Activated CD4-positive, alpha-beta T cell treated with anti-CD3 and anti-CD28 coated beads, Interleukin-2, amount 50 U/mL, for 4 hours (primary cell): ENCODE measurements around the gene SAPCD2.
"Not testable (repeated sequence)": the region's sequence is repeated elsewhere in the genome, so short reads cannot be mapped to it uniquely, and the experiment has no call there.

Experiments used
- DNase-seq, 2 experiments: peaks; one replicate each; pipeline ENCODE4 v3.0.0-alpha.2; 2020

Gene SAPCD2, protein sequence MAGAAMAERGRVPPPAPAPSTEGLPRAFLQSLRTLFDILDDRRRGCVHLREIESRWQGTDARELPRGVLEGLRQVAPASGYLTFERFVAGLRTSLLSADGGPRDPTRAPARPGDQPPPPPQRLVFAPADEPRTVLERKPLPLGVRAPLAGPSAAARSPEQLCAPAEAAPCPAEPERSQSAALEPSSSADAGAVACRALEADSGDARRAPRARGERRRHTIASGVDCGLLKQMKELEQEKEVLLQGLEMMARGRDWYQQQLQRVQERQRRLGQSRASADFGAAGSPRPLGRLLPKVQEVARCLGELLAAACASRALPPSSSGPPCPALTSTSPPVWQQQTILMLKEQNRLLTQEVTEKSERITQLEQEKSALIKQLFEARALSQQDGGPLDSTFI

DNA sequence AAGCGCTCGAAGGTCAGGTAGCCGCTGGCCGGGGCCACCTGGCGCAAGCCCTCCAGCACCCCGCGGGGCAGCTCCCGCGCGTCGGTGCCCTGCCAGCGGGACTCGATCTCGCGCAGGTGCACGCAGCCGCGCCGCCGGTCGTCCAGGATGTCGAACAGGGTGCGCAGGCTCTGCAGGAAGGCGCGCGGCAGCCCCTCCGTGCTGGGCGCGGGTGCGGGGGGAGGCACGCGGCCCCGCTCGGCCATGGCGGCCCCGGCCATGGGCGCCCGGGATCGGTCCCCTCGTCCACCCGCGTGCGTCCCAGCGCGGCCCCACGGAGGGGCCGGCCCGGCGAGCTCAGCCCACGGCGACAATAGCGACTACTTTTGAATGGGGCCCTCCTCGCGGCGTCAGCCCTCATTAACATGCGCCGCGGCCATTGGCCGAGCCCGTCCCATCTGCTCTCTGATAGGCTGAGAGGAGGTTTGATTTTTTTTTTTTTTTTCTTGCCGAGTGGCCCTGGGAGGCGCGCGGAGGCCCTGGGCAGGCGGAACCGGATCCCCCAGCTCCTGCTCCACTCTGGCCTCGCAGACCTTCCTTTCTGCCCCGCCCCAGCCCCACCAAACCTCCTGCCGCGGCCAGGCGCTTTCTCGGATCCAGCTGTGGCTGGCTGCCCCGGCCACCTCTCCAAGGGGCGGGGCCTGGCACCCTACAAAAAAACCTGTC lies at the start of gene SAPCD2:
Gene SAPCD2 (minus strand): TSS at position 357 of the 705 bp plus-strand sequence. CDS start 97 bp downstream, at position 260.
- peak; percentile 74 to 76 for DNase-seq

DNA sequence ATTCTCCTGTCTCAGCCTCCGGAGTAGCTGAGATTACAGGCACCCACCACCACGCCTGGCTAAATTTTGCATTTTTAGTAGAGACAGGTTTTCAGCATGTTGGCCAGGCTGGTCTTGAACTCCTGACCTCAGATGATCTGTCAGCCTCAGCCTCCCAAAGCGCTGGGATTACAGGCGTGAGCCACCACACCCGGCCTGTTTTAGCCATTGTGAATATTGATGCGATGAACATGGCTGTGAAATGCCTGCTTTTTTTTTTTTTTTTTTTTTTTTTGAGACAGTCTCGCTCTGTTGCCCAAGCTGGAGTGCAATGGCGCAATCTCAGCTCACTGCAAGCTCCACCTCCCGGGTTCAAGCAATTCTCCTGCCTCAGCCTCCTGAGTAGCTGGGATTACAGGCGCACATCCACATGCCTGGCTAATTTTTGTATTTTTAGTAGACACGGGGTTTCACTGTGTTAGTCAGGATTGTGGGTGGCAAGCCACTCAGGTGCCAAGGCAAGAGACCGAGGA lies 47.8 kb upstream of the SAPCD2 start:
- not testable (repeated sequence) for DNase-seq

DNA sequence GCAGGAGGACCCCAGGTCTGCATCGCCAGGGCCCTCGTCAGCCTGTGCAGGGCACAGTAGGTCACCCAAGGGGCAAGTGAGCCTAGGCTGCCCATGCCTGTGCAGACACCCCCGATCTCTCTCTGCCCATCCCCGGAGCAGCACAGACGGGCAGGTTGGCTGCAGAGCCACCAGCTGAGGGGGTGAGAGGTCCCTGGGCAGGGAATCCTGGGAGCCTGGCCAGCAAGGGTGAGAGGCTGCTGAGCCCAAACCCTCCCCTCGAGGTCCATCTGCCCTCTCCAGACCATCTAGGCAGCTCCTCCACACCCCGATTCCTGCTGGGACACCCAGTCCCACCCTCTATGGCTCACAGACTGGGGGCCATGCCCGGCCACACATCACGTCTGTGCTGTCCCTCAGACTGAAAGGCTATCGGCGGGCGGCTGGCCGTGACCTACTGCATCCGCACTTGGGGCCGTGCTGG lies 46.9 kb upstream of the SAPCD2 start:
- DNase-seq = no peak

DNA sequence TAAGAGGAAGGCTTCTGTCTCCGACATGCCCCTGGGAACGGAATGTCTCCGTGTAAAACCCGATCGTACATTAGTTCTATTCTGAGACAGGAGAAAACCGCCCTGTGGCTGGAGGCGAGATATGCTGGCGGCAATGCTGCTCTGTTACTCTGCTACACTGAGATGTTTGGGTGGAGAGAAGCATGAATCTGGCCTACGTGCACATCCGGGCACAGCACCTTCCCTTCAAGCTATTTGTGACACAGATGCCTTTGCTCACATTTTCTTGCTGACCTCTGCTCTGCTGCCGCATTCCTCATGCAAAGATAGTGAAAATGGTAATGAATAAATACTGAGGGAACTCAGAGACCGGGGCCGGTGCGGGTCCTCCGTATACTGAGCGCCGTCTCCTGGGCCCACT lies 46.4 kb upstream of the SAPCD2 start:
- DNase-seq = no peak

DNA sequence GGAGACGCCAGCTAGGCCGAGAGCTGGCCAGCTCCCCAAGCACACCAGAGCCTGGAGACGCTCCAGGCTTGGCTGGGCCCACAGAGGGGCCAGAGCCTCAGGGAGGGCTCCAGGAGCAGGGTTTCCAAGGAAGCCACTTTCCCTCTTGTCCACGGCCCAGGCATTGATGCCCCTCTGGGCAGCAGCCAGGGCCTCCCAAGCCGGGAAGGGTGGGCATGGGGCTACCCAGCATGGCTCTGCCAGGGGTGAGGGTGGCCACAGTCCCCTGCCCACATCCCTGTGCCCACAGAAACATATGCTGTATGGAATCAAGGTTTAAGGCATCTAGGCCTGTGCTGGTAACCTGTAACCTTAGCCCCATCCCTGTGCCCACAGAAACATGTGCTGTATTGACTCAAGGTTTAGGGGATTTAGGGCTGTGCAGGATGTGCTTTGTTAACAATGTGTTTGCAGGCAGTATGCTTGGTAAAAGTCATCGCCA lies 45.7 kb upstream of the SAPCD2 start:
- no peak for DNase-seq

DNA sequence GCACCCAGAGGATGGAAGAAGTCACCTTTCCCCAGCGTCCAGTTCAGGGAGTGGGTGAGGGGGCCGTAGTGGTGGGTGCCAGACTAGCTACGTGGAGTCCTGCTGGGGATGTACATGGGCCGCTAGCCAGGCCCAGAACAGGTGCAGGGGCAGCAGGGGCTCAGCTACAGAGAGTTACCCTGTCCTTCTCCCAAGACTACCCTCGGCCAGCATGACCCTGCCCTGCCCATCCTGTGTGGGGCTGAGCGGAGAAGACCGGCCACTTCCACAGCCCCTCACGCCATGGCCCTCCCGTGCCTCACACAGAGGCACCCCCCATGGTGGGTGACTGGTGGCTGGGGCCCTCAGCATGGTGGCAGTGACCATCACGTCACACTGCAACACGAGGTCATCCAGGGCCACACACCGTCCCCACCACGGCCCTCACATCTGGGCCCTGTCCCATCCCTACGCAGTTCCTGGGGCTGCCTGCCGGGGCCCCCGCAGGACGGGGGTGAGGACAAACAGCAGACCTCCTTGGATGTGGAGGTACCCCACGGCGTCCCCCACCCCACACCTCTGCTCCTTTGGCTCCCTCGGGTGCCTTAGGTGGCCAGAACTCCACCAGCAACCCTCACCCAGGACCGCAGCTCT lies 45.2 kb upstream of the SAPCD2 start:
- DNase-seq = no peak

DNA sequence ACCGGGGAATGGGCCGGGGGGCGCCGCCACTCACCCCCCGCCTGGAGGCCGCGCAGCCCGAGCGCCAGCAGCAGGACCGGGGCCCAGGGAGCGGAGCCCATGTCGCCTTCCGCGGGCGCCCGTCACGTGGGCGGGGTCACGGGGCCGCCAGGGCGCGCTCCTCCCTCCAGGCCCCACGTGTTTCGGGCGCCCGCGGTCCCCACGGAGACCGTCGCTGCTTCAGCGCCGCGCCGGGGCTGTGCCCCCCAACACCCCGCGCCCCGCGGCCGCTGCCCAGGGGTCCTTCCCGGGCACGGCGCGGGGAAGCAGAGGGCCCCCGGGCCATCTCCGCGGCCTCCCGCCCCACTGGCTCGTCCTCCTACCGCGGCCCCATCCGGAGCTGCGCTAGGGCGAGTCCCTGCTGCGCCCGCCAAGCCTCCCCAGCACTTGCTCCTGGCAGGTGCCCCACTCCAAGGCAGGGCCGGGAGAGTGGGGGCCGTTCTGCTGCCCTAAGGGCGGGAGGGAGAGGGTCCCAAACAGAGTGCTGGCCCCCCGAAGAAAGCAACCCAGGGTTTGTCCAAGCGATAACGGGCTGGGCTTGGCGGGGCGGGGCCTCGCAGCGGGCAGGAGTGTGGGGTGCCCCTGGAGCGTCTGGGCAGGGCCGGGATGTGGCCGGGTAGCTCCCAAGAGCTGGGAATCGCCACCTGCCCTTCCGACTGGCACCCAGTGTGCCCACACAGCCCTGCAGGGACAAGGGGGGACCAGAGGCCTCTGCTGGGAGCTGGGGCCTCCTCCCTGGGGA lies 44.4 kb upstream of the SAPCD2 start, which contains the start of gene DPP7:
Gene DPP7 (minus strand): TSS at position 121 of the 781 bp plus-strand sequence. CDS start 20 bp downstream, at position 101.
- DNase-seq = peak; percentile 71 to 72

DNA sequence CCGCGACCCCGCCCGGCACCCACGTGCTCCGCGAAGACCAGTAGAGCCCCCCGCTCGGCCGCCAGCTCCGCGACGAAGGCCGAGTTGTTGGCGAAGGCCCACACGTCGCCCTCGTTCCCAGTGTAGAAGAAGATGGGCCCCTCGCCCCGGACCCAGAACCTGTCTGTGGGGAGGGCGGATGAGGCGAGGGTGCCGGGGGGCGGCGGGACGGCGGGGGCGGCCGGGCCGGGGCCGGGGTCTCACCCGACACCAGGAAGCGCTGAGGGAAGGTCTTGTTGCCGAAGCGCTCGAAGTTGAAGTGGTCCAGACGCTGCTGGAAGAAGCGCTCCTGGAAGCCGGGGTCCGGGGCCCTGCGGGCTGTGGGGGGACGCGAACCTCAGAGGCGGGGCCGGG lies 43.9 kb upstream of the SAPCD2 start:
- peak in 1 of 2 experiments; percentile 21 for DNase-seq

DNA sequence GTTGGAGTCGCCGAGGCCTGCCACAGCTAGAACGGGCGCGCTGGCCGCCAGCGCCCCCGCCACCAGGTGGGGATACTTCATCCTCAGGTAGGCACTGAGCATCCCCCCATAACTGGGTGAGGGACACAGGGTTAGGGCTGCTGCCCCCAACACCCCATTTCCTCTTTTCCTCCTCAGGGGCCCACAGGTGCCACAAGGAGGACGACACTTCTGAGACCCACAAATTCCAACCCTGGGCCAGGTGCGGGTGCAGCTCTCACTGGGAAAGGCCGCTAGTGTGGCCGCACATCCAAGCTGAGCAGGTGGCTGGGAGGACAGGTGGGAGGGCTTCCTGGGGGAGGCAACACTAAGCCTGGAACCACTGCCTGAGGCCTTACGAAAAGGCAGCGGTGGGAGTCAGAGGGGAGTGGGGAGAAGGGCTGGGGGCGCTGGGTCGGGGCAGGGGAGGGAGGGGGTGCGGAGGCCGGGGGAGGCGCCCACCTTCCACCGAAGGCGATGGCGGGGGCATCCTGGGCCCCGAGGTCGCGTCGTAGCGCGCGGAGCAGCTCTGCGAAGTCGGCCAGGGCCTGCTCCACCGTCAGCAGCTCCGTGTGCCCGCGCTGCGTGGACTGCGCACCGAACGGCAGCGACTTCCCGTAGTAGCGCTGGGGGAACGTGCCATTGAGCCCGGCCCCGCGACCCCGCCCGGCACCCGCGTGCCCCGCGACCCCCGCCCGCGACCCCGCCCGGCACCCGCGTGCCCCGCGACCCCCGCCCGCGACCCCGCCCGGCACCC lies 43.2 kb upstream of the SAPCD2 start:
- peak; percentile 26 to 31 for DNase-seq

DNA sequence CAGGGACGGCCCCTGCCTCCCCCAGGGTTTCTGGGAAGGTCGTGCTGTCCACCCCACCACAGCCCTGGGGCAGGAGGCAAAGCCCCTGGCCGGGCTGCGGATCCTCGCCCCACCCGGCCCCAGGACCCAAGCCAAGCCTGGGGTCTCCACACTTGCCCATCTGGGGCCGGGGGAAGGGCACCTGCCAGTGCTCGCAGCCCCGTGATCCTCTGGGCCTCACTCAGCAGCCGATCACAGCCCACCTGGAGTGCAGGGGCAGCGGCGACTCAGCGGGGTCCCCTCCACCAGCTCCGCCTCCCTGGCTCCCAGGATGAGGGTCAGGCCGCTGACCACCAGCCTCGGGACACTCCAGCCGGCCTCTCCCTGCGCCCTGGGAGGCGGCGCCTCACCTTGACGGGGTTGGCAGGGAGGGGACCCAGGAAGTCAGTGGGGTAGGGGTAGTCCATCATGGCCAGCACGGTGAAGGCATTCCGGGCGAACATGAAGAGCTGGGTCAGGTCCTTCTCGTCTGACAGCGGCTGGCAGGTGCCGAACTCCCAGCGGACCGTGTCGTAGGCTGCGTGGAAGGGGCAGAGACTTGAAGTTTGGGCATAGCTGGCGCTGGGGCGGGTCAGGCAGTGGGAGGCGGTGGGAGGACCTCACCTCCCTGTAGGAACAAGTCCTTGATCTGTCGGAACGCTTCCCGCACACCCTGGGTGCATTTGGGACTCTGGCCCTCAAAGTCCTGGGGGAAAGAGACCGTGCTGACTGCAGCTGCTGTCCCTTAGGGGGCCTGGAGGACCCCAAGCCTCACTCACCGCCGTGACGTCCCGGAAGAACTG lies 42.4 kb upstream of the SAPCD2 start:
- no peak for DNase-seq

DNA sequence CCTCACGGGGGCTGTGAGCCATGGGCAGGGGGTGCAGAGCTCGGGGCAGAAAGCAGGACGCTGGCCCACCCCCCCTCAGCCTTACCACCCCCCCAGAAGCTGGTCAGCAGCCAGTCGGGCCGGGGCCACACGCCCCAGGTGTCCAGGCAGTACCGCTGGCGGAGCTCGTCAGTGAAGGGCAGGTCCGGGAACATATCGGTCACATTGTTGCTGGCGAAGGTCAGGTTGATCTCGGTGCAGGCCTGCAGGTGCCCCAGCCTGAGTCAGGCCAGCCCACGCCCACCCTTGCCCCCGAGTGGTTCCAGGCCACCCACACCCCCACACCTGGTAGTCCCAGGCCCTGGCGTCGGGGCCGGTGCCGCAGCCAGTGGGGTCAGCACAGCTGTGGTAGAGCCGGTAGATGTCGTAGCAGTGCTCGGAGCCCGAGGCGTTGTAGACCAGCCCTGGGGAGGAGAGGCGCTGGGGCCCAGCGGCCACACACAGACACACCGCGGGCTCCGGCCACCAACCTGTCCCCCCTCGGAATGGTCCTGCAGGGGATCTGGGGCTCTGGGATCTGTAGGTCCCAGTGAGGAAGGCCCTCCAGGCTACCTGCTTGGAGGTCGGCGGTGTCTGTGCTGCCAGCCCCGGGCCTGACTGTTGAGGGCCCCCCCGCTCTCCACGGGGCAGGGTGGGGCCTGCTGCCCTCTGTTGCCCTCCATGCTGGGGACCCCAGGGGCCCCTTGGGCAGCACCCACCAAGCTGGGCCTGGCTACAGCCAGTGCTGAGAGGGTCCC lies 41.6 kb upstream of the SAPCD2 start:
- DNase-seq = no peak

DNA sequence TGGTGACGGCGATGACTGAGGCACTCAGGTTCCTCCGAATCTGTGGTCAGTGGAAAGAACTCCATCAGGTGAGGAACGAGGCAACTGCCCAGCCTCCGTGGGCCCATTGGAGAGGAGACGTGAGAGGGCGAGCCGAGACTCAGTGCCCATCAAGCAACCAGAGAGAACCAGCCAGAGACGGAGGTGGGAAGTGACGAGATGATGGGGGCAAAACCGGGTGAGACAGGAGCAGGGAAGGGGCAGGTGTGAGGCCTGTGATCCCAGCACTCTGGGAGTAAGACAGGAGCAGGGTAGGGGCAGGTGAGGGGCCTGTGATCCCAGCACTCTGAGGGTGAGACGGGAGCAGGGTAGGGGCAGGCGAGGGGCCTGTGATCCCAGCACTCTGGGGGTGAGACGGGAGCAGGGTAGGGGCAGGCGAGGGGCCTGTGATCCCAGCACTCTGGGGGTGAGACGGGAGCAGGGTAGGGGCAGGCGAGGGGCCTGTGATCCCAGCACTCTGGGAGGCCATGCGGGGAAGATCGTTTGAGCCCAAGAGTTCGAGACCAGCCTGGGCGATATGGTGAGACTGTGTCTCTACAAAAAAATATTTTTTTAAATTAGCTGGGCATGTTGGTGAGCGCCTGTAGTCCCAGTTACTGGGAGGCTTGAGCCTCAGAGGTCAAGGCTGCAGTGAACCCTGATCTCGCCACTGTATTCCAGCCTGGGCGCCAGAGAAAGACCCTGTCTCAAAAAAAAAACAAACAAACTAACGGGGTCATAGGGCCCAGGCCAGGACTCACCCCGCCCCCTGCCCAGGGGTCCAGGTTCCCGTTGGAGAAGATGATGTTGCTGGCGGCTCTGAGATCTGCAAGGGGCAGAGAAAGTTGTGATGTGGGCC lies 40.8 kb upstream of the SAPCD2 start:
- DNase-seq = no peak

DNA sequence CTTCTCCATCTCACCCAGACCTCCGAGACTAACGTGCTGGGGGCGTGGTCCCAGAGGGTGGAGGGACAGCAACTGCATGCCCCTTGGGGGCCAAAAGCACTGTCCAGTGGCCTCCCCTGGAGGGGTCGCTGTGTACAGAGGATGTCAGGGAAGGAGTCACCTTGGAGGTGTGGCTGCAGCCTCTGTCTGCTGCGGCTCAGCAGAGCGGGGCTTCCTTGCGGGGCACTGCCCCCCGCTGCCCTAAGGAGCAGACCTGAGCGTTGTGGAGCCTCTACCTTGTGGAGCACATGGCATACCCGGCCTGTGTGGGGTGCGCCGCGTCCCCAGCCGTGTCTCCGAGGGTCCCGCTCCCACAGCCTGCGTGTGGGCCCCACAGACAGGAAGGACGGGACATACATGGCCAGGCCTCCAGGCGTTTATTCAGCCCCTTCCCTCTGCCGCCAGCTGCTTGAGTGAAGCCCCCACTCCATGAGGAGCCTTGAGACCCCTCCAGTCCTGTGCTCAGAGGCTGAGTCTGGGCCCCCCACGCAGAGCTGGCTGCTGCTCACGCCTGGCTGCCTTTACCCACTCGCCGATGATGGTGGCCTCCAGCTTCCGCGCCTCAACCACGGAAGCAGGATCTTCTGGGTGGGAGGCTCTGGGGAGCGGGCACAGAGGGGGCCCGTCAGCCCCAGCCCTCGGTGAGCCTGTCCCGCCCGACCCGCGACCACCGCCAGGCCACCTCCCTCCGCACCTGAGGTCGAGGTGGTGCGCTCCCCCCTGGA lies 40.0 kb upstream of the SAPCD2 start:
- no peak for DNase-seq

DNA sequence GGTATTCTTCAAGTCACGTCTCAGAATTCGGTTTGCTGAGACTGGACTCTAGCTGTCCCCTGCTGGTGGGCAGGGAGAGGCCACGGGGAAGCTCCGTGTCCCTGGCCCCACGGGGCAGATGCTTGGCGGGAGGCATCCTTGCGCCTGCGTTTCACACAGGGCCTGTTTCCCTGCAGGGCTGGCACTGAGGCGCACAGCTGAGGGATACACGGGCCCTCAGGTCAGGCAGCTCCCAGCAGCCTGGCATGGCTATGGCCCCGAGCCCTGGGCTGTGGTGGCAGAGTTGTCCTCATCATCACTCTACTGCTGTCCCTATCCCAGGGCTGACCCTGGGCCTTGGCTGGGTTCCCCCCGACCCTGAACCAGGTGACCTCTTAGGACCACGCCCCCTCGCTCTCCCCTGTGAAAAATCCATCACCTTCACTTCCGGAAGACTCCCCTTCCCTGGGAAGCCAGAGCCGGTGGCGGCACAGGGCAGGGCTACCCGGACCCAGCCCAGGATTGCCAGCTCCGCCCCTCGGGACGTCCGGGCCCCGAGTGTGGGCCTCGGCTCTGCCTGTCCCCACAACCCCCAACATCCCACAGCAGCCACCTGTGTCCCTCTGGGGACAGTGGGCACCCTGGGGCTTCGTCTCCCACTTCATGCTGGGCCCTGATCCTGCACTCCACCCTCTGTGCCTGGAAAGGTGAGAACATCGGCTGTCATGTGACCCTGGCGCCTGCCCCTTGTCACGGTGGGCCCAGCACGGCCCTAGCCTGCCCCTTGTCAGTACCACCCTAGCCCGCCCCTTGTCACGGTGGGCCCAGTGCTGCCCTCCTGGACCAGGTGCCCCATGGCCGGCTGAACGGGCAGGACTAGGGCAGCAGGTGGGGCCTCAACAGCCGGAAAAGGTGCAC lies 39.1 kb upstream of the SAPCD2 start:
- no peak for DNase-seq

DNA sequence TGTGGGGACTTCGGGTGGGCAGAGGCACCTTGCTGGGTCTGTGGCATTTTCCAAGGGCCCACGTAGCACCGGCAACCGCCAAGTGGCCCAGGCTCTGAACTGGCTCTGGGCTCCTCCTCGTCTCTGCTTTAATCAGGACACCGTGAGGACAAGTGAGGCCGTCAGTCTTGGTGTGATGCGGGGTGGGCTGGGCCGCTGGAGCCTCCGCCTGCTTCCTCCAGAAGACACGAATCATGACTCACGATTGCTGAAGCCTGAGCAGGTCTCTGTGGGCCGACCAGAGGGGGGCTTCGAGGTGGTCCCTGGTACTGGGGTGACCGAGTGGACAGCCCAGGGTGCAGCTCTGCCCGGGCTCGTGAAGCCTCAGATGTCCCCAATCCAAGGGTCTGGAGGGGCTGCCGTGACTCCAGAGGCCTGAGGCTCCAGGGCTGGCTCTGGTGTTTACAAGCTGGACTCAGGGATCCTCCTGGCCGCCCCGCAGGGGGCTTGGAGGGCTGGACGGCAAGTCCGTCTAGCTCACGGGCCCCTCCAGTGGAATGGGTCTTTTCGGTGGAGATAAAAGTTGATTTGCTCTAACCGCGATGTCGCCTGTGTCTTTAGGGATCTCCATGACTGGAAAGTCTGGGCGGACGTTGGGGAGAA lies 38.4 kb upstream of the SAPCD2 start:
- DNase-seq = no peak

DNA sequence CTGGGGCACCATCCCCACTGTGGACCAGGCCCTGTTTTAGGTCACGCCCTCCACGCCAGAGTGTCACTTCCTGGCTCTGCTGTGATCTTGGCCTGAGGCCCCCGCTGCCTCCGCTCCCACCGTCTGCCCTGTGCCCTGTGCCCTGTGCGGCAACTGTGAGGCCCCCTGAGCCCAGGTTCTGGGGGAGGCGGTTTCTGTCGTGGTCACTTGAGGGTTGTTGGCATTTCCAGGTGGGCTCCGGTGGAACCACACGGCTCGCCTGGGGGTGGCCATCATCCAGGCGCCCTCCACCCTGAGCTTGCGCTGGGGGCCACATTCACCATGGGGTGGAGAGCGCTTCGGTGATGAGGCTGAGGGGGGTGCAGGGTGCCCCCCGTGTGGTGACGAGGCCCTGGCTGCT lies 37.6 kb upstream of the SAPCD2 start:
- no peak for DNase-seq
